BE2C (cell line): ENCODE data around the gene TIGD3.

Source experiments
- DNase-seq: peaks from one replicate; pipeline ENCODE4 v3.0.0-alpha.2; 2020
- H3K27me3 ChIP-seq: fragments of 250-450 bp; sonication (Bioruptor Pico); 2 replicates; pipeline ENCODE4 v1.5.1; 2020; ENCODE audit warnings: mild to moderate bottlenecking
- H3K36me3 ChIP-seq: fragments of 250-450 bp; sonication (Bioruptor Pico); 2 replicates; pipeline ENCODE4 v1.5.1; 2020; ENCODE audit warnings: mild to moderate bottlenecking
- H3K4me1 ChIP-seq: fragments of 250-450 bp; sonication (Bioruptor Pico); 2 replicates; pipeline ENCODE4 v1.5.1; 2020
- H3K4me3 ChIP-seq: 2 replicates; pipeline ENCODE4 v1.5.1; 2011; ENCODE audit warnings: low read depth, low read length
- H3K9me3 ChIP-seq: fragments of 250-450 bp; sonication (Bioruptor Pico); 2 replicates; pipeline ENCODE4 v1.5.1; 2020
- TF ChIP-seq, protein P1 (sequence below): IDR thresholded peaks from 2 replicates; pipeline ENCODE4 v1.5.1; 2012; ENCODE audit warnings: mild to moderate bottlenecking, low read depth, low read length

The TIGD3 gene

DNA sequence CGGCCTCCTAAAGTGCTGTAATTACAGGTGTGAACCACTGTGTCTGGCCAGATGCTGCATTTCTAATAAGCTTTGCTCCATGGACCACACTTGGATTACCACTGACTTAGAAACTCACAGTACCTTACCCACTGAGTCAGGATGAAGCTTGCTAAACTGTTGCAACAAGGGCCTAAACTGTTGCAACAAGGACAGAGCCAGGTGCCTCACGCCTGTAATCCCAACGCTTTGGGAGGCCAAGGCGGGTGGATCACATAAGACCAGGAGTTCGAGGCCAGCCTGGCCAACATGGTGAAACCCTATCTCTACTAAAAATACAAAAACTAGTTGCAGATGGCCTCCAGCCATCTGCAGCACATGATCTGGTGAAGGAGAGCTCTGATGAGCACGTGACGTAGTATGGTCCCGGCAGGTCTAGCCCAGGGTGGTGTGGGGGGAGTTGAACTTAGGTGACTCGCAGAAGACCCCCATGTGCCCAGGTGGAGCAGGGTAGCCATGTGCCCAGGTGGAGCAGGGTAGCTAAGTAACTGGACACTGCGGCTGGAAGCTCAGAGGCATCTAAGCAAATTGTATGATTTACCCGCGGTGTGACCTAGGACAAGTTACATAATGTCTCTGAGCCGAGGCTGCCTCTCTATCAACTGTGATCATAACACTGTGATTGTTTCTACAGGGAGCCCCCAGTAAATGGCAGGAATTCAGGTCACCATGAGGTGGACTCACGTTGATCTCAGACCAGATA is 19.5 kb downstream of the TIGD3 start:
- Histone ChIP-seq H3K4me1 (no peaks in the 10 kb centered on the region), H3K27me3 (no peaks in the 10 kb centered on the region), H3K4me3 (no peak overlapping the region), H3K36me3 (no peaks in the 10 kb centered on the region), H3K9me3 (no peaks in the 10 kb centered on the region)
- TF ChIP-seq, protein P1, sequence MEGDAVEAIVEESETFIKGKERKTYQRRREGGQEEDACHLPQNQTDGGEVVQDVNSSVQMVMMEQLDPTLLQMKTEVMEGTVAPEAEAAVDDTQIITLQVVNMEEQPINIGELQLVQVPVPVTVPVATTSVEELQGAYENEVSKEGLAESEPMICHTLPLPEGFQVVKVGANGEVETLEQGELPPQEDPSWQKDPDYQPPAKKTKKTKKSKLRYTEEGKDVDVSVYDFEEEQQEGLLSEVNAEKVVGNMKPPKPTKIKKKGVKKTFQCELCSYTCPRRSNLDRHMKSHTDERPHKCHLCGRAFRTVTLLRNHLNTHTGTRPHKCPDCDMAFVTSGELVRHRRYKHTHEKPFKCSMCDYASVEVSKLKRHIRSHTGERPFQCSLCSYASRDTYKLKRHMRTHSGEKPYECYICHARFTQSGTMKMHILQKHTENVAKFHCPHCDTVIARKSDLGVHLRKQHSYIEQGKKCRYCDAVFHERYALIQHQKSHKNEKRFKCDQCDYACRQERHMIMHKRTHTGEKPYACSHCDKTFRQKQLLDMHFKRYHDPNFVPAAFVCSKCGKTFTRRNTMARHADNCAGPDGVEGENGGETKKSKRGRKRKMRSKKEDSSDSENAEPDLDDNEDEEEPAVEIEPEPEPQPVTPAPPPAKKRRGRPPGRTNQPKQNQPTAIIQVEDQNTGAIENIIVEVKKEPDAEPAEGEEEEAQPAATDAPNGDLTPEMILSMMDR: no peak
- no peak for DNase-seq

DNA sequence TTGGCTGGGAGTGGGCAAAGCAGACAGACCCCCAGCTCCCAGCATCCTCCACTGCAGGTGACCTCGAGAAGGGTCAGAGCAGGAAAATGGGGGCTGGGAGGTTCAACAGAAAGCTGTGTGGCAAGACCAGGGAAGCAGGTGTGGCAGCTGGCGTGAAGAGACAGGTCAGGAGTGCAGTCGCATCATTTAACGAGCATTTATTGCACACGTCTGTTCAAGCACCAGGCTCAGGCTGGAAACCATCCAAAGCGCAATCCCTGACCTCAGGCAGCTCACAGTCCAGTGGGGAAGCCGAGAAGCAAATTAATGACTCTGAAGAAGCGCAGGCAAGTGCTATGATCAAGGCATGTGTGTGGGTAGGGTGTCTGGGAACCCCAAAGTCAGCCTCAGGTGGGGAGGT is 20.5 kb downstream of the TIGD3 start:
- Histone ChIP-seq H3K4me3 (no peak overlapping the region), H3K27me3 (no peaks in the 10 kb centered on the region), H3K4me1 (no peaks in the 10 kb centered on the region), H3K9me3 (no peaks in the 10 kb centered on the region), H3K36me3 (no peaks in the 10 kb centered on the region)
- TF ChIP-seq, protein P1: no peak
- DNase-seq: no peak

DNA sequence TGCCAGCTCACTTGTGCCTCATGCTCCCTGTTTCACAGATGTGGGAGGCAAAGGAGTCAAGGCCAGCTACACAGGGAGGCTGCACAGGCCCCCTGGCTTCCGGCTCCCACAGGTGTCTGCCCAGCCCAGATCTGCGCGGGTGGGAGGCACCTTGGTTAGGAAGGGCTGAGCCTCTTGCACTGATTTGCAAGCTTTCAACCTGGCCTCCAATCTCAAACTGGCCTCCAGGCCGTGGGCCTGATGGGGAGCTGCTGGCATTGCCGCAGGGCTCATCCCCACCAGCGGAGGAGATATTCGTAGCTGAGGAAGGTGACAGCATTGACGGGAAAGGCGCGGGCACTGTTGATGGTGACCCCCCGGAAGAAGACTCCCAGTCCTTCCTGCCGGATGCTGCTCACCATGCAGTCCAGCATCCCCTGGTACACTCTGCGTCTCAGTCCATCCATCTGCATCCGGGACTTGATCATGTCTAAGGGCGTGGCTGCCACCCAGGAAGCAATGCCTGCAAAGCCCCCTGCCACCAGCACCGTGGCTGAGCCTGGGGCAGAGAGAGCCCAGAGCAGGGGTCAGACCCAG is 21.7 kb downstream of the TIGD3 start:
- DNase-seq: no peak
- TF ChIP-seq, protein P1: no peak
- H3K9me3 ChIP-seq: no peaks in the 10 kb centered on the region
- no peaks in the 10 kb centered on the region for H3K36me3 ChIP-seq
- H3K4me1 ChIP-seq: no peaks in the 10 kb centered on the region
- H3K4me3 ChIP-seq: no peak overlapping the region
- no peaks in the 10 kb centered on the region for H3K27me3 ChIP-seq

DNA sequence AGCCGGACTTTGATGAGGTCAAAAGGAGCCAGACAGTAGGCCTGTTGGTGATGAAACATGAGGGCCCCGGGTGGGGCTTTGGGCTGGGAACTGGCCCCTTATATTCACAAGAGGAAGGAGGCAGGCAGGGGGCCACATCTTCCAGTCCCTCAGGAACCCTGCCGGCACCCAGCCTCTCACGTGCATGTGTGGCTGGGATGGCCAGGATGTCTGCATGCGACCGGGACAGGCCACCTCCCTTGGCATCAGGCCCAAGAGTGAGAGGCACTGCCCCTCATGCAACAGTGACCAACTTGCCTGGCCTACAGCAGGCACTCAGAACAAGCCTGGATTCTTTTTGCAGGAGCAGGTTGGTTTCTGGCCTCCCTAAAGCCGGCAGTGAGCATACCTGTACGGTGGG is 22.5 kb downstream of the TIGD3 start:
- H3K36me3 ChIP-seq: no peaks in the 10 kb centered on the region
- peak; percentile 37 for DNase-seq
- no peaks in the 10 kb centered on the region for H3K27me3 ChIP-seq
- H3K9me3 ChIP-seq: no peaks in the 10 kb centered on the region
- H3K4me1 ChIP-seq: no peaks in the 10 kb centered on the region
- TF ChIP-seq, protein P1: no peak
- H3K4me3 ChIP-seq: no peak overlapping the region

DNA sequence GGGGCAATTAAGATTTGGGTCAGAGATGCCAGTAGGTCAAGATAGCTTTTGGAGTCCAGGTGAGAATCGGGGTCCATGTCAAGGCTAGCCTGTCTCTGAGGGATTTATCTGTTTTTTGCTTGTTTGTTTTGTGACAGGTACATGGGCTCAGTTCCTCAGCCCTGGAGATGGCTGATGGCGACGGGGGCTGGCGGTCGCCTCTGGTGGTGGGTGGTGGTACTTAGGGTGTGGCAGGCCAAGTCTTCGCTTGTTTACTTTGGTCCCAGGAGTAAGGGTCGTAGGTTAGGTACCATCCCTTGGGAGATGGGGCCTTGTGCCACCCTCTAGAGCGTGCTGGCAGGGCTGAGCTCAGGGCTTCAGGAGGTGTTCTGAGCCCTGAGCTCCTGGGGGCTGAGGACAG is 23.2 kb downstream of the TIGD3 start:
- H3K27me3 ChIP-seq: no peaks in the 10 kb centered on the region
- no peak for DNase-seq
- TF ChIP-seq, protein P1: no peak
- no peaks in the 10 kb centered on the region for H3K4me1 ChIP-seq
- H3K4me3 ChIP-seq: no peak overlapping the region
- no peaks in the 10 kb centered on the region for H3K9me3 ChIP-seq
- no peaks in the 10 kb centered on the region for H3K36me3 ChIP-seq

DNA sequence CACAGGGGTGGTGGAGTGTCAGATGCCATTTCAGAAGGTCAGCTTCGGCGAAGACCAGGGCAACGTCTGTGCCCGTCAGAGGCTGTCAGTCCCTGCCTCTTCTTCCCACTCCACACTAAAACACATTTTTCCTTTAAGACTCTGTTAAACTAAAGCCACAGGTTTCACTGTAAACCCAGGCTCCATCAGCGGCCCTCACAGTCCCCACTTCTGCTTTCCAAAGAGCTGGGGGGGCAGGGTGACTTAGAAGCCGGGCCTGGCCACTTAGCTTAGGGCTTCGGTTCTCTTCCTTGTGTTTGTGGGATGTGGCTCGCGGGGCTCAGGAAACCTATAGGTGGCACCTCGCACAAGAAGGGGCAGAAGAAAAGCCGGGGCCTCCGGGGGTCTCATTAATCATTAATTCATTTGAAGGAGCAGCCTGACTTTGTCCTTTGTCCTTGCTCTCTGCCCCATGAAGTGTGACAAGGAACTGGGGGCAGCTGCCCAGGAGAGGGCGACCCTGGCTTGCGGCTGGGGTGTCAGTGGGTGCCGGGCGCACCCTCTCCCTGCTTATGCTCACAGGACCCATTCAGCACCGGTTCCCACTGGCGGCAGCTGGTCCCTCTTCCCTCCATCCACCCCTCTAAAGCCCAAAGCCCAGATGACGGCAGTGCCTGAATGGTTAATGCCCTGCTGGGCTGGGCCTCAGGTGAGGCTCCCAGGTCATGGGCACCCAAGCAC is 23.8 kb downstream of the TIGD3 start:
- no peaks in the 10 kb centered on the region for H3K36me3 ChIP-seq
- H3K4me3 ChIP-seq: no peak overlapping the region
- H3K27me3 ChIP-seq: no peaks in the 10 kb centered on the region
- TF ChIP-seq, protein P1: no peak
- no peaks in the 10 kb centered on the region for H3K9me3 ChIP-seq
- no peaks in the 10 kb centered on the region for H3K4me1 ChIP-seq
- no peak for DNase-seq
